H1 (cell line): ENCODE measurements around the gene CEL. TPM values are rescaled to one million over a fixed set of nuclear protein-coding genes. Genes with fewer than 3 reads are reported as not detected.

Experiments
- BACH1 ChIP-seq: IDR thresholded peaks from 2 replicates; pipeline ENCODE4 v1.6.1; 2012; ENCODE audit warnings: low read length, improper control_type of control experiment
- MAX ChIP-seq: IDR thresholded peaks from 2 replicates; pipeline ENCODE4 v1.6.1; 2012; ENCODE audit warnings: inconsistent platforms
- SRF ChIP-seq: IDR thresholded peaks from 2 replicates; pipeline ENCODE4 v1.6.1; 2011; ENCODE audit warnings: mild to moderate bottlenecking, low read depth, low read length, moderate library complexity
- polyA plus RNA-seq, 7 experiments: library from polyadenylated mRNA; depleted of rRNA in 3 of 7; stranded (reverse) in 5 of 7; unstranded in 2 of 7; fragments of >200 nt in 5 of 7; fragments of 200-250 nt in 2 of 7; gene quantifications; 1 replicate in 5 of 7; 2 replicates in 1 of 7; 4 replicates in 1 of 7; pipeline versions ENCODE4 v1.2.1 to v1.2.3, GENCODE V29; 2011 to 2013; ENCODE audit warnings: missing spikeins in 2 of 7, mixed read lengths in 2 of 7
- total RNA-seq: library from RNA; stranded (reverse); fragmentation: NEBNext Ultra II Directional; extraction: Animal tissue kit (Norgen Biotek cat#: 25700); gene quantifications from 2 replicates; pipeline ENCODE4 v1.2.1, GENCODE V29; 2021

The CEL gene
- total and polyA plus RNA-seq, 2 of the 8 experiments (the other 6 are each of a cell fraction or from before 2014, with no cell fraction given) = 1.8 to 3.4 TPM

GRCh38 chr9:133041958-133042357 is 19.8 kb upstream of the CEL start (continued):
- TF ChIP-seq SRF = no peak
- no peak for TF ChIP-seq MAX
- no peak for TF ChIP-seq BACH1
